ENCODE results near the gene ZNF267. TPM values are rescaled to one million over a fixed set of nuclear protein-coding genes. Genes with fewer than 3 reads are reported as not detected.
A peak's percentile ranks its signal among the peaks of the same experiment; 100 is the strongest.
"Not testable (repeated sequence)": the region's sequence is repeated elsewhere in the genome, so short reads cannot be mapped to it uniquely, and the experiment has no call there.

The ZNF267 gene
- total RNA-seq, 1 experiment from 2014 or later: 30.9 TPM

- Histone ChIP-seq H3K79me2 (ENCODE audit: low read length) (peaks cover 95% of the 10 kb centered on the region), H3K9ac (ENCODE audit: low read length) (no peak overlapping the region), H3K36me3 (ENCODE audit: insufficient read depth, low read length) (peaks cover 99% of the 10 kb centered on the region), H3K4me3 (ENCODE audit: low read length) (no peak overlapping the region), H4K20me1 (ENCODE audit: insufficient read depth, low read depth, low read length) (no peaks in the 10 kb centered on the region), H3K9me2 (replicated peaks; ENCODE audit: insufficient read depth, low read length) (no peaks in the 10 kb centered on the region), H3K27ac (ENCODE audit: low read length) (no peak overlapping the region), H3K27me3 (ENCODE audit: low read length) (no peaks in the 10 kb centered on the region), H2AFZ (ENCODE audit: low read length) (no peak overlapping the region), H3K4me2 (ENCODE audit: low read depth, low read length, poor library complexity, severe bottlenecking) (no peak overlapping the region), H3K4me1 (ENCODE audit: low read length) (no peaks in the 10 kb centered on the region), H3K9me3 (ENCODE audit: low read length) (peaks cover 53% of the 10 kb centered on the region)
- DNase-seq: no peak
Measured at GRCh38 chr16:31888735-31889134, 15.1 kb downstream of the ZNF267 start.

DNA sequence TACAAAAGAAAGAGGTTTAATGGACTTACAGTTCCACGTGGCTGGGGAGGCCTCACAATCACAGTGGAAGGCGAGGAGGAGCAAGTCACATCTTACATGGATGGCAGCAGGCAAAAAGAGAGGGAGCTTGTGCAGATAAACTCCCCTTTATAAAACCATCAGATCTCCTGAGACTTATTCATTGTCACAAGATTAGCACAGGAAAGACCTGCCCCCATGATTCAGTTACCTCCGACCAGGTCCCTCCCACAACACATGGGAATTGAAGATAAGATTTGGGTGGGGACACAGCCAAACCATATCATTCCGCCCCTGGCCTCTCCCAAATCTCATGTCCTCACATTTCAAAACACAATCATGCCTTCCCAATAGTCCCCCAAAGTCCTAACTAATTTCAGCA, 18.5 kb downstream of the ZNF267 start:
- not testable (repeated sequence) for H2AFZ ChIP-seq (ENCODE audit: low read length); H4K20me1 ChIP-seq (ENCODE audit: insufficient read depth, low read depth, low read length); H3K27me3 ChIP-seq (ENCODE audit: low read length); H3K27ac ChIP-seq (ENCODE audit: low read length); H3K9me2 ChIP-seq (replicated peaks; ENCODE audit: insufficient read depth, low read length); H3K4me1 ChIP-seq (ENCODE audit: low read length); H3K9ac ChIP-seq (ENCODE audit: low read length); DNase-seq; H3K4me3 ChIP-seq (ENCODE audit: low read length); H3K4me2 ChIP-seq (ENCODE audit: low read depth, low read length, poor library complexity, severe bottlenecking)
- H3K9me3 ChIP-seq (ENCODE audit: low read length): peaks cover 57% of the 10 kb centered on the region
- peaks cover 99% of the 10 kb centered on the region for H3K36me3 ChIP-seq (ENCODE audit: insufficient read depth, low read length)
- peaks cover 95% of the 10 kb centered on the region for H3K79me2 ChIP-seq (ENCODE audit: low read length)

- Histone ChIP-seq H3K4me1 (ENCODE audit: low read length) (no peaks in the 10 kb centered on the region), H3K27ac (ENCODE audit: low read length) (no peak overlapping the region), H3K4me3 (ENCODE audit: low read length) (no peak overlapping the region), H3K9me2 (replicated peaks; ENCODE audit: insufficient read depth, low read length) (no peaks in the 10 kb centered on the region), H3K36me3 (ENCODE audit: insufficient read depth, low read length) (peaks cover 99% of the 10 kb centered on the region), H3K9ac (ENCODE audit: low read length) (no peak overlapping the region), H2AFZ (ENCODE audit: low read length) (no peak overlapping the region), H3K27me3 (ENCODE audit: low read length) (no peaks in the 10 kb centered on the region), H4K20me1 (ENCODE audit: insufficient read depth, low read depth, low read length) (no peaks in the 10 kb centered on the region), H3K79me2 (ENCODE audit: low read length) (peaks cover 95% of the 10 kb centered on the region), H3K4me2 (ENCODE audit: low read depth, low read length, poor library complexity, severe bottlenecking) (no peak overlapping the region), H3K9me3 (ENCODE audit: low read length) (peaks cover 54% of the 10 kb centered on the region)
- DNase-seq: no peak
Measured at GRCh38 chr16:31893824-31894223, 20.2 kb downstream of the ZNF267 start.

DNA sequence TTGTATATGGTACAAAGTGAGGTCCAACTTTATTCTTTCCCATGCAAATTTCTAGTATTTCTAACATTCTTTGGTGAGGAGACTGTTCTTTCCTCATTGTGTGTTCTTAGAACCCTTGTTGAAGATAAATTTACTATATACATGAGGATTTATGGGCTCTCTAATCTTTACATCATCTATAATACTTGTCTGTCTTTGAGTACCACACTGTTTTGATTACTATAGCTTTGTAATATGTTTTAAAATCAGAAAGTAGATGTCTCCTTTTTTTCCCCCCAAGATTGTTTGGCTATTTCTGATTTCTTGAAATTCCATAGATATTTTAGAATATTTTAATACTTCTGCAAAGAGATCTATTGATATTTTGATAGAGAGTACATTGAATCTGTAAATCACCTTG, 23.7 kb downstream of the ZNF267 start:
- Histone ChIP-seq H2AFZ (ENCODE audit: low read length) (no peak overlapping the region), H3K4me2 (ENCODE audit: low read depth, low read length, poor library complexity, severe bottlenecking) (no peak overlapping the region), H3K4me1 (ENCODE audit: low read length) (no peaks in the 10 kb centered on the region), H3K9ac (ENCODE audit: low read length) (no peak overlapping the region), H3K36me3 (ENCODE audit: insufficient read depth, low read length) (peaks cover 67% of the 10 kb centered on the region), H3K27ac (ENCODE audit: low read length) (no peak overlapping the region), H4K20me1 (ENCODE audit: insufficient read depth, low read depth, low read length) (no peaks in the 10 kb centered on the region), H3K4me3 (ENCODE audit: low read length) (no peak overlapping the region), H3K9me3 (ENCODE audit: low read length) (peaks cover 37% of the 10 kb centered on the region), H3K27me3 (ENCODE audit: low read length) (no peaks in the 10 kb centered on the region), H3K79me2 (ENCODE audit: low read length) (peaks cover 77% of the 10 kb centered on the region), H3K9me2 (replicated peaks; ENCODE audit: insufficient read depth, low read length) (no peaks in the 10 kb centered on the region)
- no peak for DNase-seq

DNA sequence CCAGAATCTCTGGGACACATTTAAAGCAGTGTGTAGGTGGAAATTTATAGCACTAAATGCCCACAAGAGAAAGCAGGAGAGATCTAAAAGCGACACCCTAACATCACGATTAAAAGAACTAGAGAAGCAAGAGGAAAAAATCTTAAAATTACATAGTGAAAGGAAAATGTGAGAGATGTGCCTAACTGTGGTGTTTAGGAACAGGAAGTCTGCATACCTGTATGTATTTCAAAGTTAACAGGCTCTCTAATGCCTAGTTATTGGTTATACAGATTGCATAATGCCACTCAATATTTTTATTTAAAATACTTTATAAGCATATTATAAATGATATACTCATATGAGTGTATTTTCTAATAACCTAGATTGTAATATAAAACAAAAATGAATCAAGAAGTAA, 25.9 kb downstream of the ZNF267 start:
- no peaks in the 10 kb centered on the region for H3K9me2 ChIP-seq (replicated peaks; ENCODE audit: insufficient read depth, low read length)
- H3K27ac ChIP-seq (ENCODE audit: low read length): no peak overlapping the region
- no peaks in the 10 kb centered on the region for H4K20me1 ChIP-seq (ENCODE audit: insufficient read depth, low read depth, low read length)
- peaks cover 72% of the 10 kb centered on the region for H3K79me2 ChIP-seq (ENCODE audit: low read length)
- DNase-seq: no peak
- H2AFZ ChIP-seq (ENCODE audit: low read length): no peak overlapping the region
- H3K9me3 ChIP-seq (ENCODE audit: low read length): peaks cover 30% of the 10 kb centered on the region
- H3K9ac ChIP-seq (ENCODE audit: low read length): no peak overlapping the region
- no peak overlapping the region for H3K4me3 ChIP-seq (ENCODE audit: low read length)
- no peaks in the 10 kb centered on the region for H3K4me1 ChIP-seq (ENCODE audit: low read length)
- H3K36me3 ChIP-seq (ENCODE audit: insufficient read depth, low read length): peaks cover 45% of the 10 kb centered on the region
- no peak overlapping the region for H3K4me2 ChIP-seq (ENCODE audit: low read depth, low read length, poor library complexity, severe bottlenecking)
- H3K27me3 ChIP-seq (ENCODE audit: low read length): no peaks in the 10 kb centered on the region

GRCh38 chr16:31904571-31904970, 31.0 kb downstream of the ZNF267 start:
- Histone ChIP-seq H3K36me3 (ENCODE audit: insufficient read depth, low read length) (peaks cover 23% of the 10 kb centered on the region), H3K79me2 (ENCODE audit: low read length) (peaks cover 62% of the 10 kb centered on the region), H3K9me3 (ENCODE audit: low read length) (peaks cover 13% of the 10 kb centered on the region)
- H3K9ac ChIP-seq (ENCODE audit: low read length); H3K4me3 ChIP-seq (ENCODE audit: low read length); H3K4me1 ChIP-seq (ENCODE audit: low read length); H3K9me2 ChIP-seq (replicated peaks; ENCODE audit: insufficient read depth, low read length); H2AFZ ChIP-seq (ENCODE audit: low read length); H3K27me3 ChIP-seq (ENCODE audit: low read length); H4K20me1 ChIP-seq (ENCODE audit: insufficient read depth, low read depth, low read length); H3K27ac ChIP-seq (ENCODE audit: low read length); H3K4me2 ChIP-seq (ENCODE audit: low read depth, low read length, poor library complexity, severe bottlenecking); DNase-seq: not testable (repeated sequence)

DNA sequence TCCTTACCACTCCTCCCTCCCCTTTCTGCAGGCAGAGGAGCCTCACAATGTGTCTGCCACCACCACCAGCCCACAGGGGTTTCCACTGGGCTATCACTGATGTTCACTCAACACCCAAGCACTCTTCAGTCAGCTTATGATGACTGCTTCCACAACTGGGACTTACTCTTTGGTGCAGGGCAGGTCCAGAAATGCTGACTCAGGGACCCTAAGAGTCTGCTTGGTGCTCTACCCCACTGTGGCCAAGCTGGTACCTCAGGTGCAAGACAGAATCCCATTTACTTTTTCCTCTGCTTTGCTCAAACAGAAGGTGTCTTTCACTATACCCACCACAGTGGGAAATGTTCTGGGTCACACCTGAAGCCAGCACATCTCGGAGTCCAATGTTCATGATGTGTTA, 40.1 kb downstream of the ZNF267 start:
- H3K4me3 ChIP-seq (ENCODE audit: low read length): no peak overlapping the region; the same call in 1 of the 2 replicates
- H3K79me2 ChIP-seq (ENCODE audit: low read length): peaks cover 52% of the 10 kb centered on the region

GRCh38 chr16:31916056-31916488, 42.5 kb downstream of the ZNF267 start:
- DNase-seq: peak; percentile 42
- H4K20me1 ChIP-seq (ENCODE audit: insufficient read depth, low read depth, low read length): no peaks in the 10 kb centered on the region
- peaks cover 90% of the 10 kb centered on the region for H3K36me3 ChIP-seq (ENCODE audit: insufficient read depth, low read length)
- no peaks in the 10 kb centered on the region for H3K9me2 ChIP-seq (replicated peaks; ENCODE audit: insufficient read depth, low read length)
- H3K4me2 ChIP-seq (ENCODE audit: low read depth, low read length, poor library complexity, severe bottlenecking): no peak overlapping the region
- H3K9ac ChIP-seq (ENCODE audit: low read length): no peak overlapping the region
- no peak overlapping the region for H3K4me3 ChIP-seq (ENCODE audit: low read length)
- H3K79me2 ChIP-seq (ENCODE audit: low read length): peaks cover 29% of the 10 kb centered on the region
- no peak overlapping the region for H2AFZ ChIP-seq (ENCODE audit: low read length)
- H3K9me3 ChIP-seq (ENCODE audit: low read length): peaks cover 91% of the 10 kb centered on the region
- H3K27ac ChIP-seq (ENCODE audit: low read length): no peak overlapping the region
- H3K4me1 ChIP-seq (ENCODE audit: low read length): no peaks in the 10 kb centered on the region
- no peaks in the 10 kb centered on the region for H3K27me3 ChIP-seq (ENCODE audit: low read length)

More for the DNA sequence above, 40.1 kb downstream of the ZNF267 start:
- no peak for DNase-seq
- Histone ChIP-seq H3K4me2 (ENCODE audit: low read depth, low read length, poor library complexity, severe bottlenecking) (no peak overlapping the region), H3K4me1 (ENCODE audit: low read length) (no peaks in the 10 kb centered on the region), H3K36me3 (ENCODE audit: insufficient read depth, low read length) (peaks cover 89% of the 10 kb centered on the region), H3K9me2 (replicated peaks; ENCODE audit: insufficient read depth, low read length) (no peaks in the 10 kb centered on the region), H3K9ac (ENCODE audit: low read length) (no peak overlapping the region), H4K20me1 (ENCODE audit: insufficient read depth, low read depth, low read length) (no peaks in the 10 kb centered on the region), H2AFZ (ENCODE audit: low read length) (no peak overlapping the region), H3K27me3 (ENCODE audit: low read length) (no peaks in the 10 kb centered on the region), H3K9me3 (ENCODE audit: low read length) (peaks cover 80% of the 10 kb centered on the region), H3K27ac (ENCODE audit: low read length) (no peak overlapping the region)

- H3K9ac ChIP-seq (ENCODE audit: low read length): no peak overlapping the region
- H3K4me1 ChIP-seq (ENCODE audit: low read length): no peaks in the 10 kb centered on the region
- H3K27me3 ChIP-seq (ENCODE audit: low read length): no peaks in the 10 kb centered on the region
- no peak overlapping the region for H3K27ac ChIP-seq (ENCODE audit: low read length)
- peaks cover 47% of the 10 kb centered on the region for H3K36me3 ChIP-seq (ENCODE audit: insufficient read depth, low read length)
- no peak overlapping the region for H3K4me2 ChIP-seq (ENCODE audit: low read depth, low read length, poor library complexity, severe bottlenecking)
- peak; percentile 38 for DNase-seq
- no peaks in the 10 kb centered on the region for H3K79me2 ChIP-seq (ENCODE audit: low read length)
- H2AFZ ChIP-seq (ENCODE audit: low read length): no peak overlapping the region
- H3K9me2 ChIP-seq (replicated peaks; ENCODE audit: insufficient read depth, low read length): no peaks in the 10 kb centered on the region
- H3K9me3 ChIP-seq (ENCODE audit: low read length): peaks cover 66% of the 10 kb centered on the region
- H3K4me3 ChIP-seq (ENCODE audit: low read length): no peak overlapping the region
- no peaks in the 10 kb centered on the region for H4K20me1 ChIP-seq (ENCODE audit: insufficient read depth, low read depth, low read length)
Measured at GRCh38 chr16:31920373-31920772, 46.8 kb downstream of the ZNF267 start.
